CD14-positive monocyte (primary cell): ENCODE measurements around the gene CAV2. TPM values are rescaled to one million over a fixed set of nuclear protein-coding genes. Genes with fewer than 3 reads are reported as not detected.

Experiments used
- DNase-seq, 3 donors: peaks; one replicate each; pipeline ENCODE4 v3.0.0-alpha.2; 2011 to 2022
- H2AFZ ChIP-seq: 2 replicates; pipeline ENCODE4 v1.6.0; 2012; ENCODE audit warnings: mild to moderate bottlenecking, low read depth, low read length, inconsistent platforms; ENCODE audit not compliant: insufficient read depth, poor library complexity, severe bottlenecking
- H3K27ac ChIP-seq, 2 donors: 1 replicate in 1 of 2; 2 replicates in 1 of 2; pipeline ENCODE4 v1.5.1; 2012 to 2013; ENCODE audit warnings: low read length in 2 of 2, control low read depth in 1 of 2, inconsistent platforms in 1 of 2, low read depth in 1 of 2, mild to moderate bottlenecking in 1 of 2
- H3K27me3 ChIP-seq, 2 donors: one replicate each; pipeline versions ENCODE4 v1.6.0 to v1.6.1; 2011 to 2013; ENCODE audit warnings: low read length in 2 of 2; ENCODE audit not compliant: control insufficient read depth in 2 of 2, insufficient read depth in 2 of 2
- H3K36me3 ChIP-seq, 2 donors: replicated peaks in 1 of 2; 1 replicate in 1 of 2; 2 replicates in 1 of 2; pipeline versions ENCODE4 v1.5.1 to v1.6.1; 2012 to 2013; ENCODE audit warnings: low read length in 2 of 2, control low read depth in 1 of 2, inconsistent platforms in 1 of 2, mild to moderate bottlenecking in 1 of 2; ENCODE audit not compliant: insufficient read depth in 2 of 2, control insufficient read depth in 1 of 2
- H3K4me1 ChIP-seq, 2 donors: 1 replicate in 1 of 2; 2 replicates in 1 of 2; pipeline versions ENCODE4 v1.5.1 to v1.6.1; 2012 to 2013; ENCODE audit warnings: low read length in 2 of 2, control low read depth in 1 of 2, inconsistent platforms in 1 of 2, mild to moderate bottlenecking in 1 of 2, moderate library complexity in 1 of 2; ENCODE audit not compliant: insufficient read depth in 2 of 2, control insufficient read depth in 1 of 2
- H3K4me2 ChIP-seq: replicated peaks from 2 replicates; pipeline ENCODE3; 2012; ENCODE audit warnings: low read length, moderate library complexity, mild to moderate bottlenecking; ENCODE audit not compliant: poor library complexity, severe bottlenecking; ENCODE audit errors: extremely low read depth
- H3K4me3 ChIP-seq, 3 experiments: fragments of 200-600 bp in 1 of 3; sonication (generic) in 1 of 3; replicated peaks in 1 of 3; 1 replicate in 2 of 3; 2 replicates in 1 of 3; pipeline ENCODE4 v1.5.1; 2011 to 2013; ENCODE audit warnings: low read length in 3 of 3, mild to moderate bottlenecking in 3 of 3, control low read depth in 2 of 3, low read depth in 2 of 3, inconsistent platforms in 1 of 3, moderate library complexity in 1 of 3
- H3K79me2 ChIP-seq: 2 replicates; pipeline ENCODE4 v1.6.0; 2012; ENCODE audit warnings: mild to moderate bottlenecking, control low read depth, inconsistent platforms, low read length, moderate library complexity; ENCODE audit not compliant: insufficient read depth
- H3K9ac ChIP-seq: 2 replicates; pipeline ENCODE4 v1.6.0; 2017; ENCODE audit warnings: low read length, mild to moderate bottlenecking; ENCODE audit not compliant: insufficient read depth, poor library complexity, severe bottlenecking
- H3K9me3 ChIP-seq, 2 donors: replicated peaks in 1 of 2; 1 replicate in 1 of 2; 2 replicates in 1 of 2; pipeline versions ENCODE4 v1.5.1 to v1.6.1; 2012 to 2013; ENCODE audit warnings: low read length in 2 of 2, control low read depth in 1 of 2; ENCODE audit not compliant: control insufficient read depth in 1 of 2, insufficient read depth in 1 of 2
- H4K20me1 ChIP-seq: 2 replicates; pipeline ENCODE4 v1.6.0; 2012; ENCODE audit warnings: mild to moderate bottlenecking, low read length, control low read depth, moderate library complexity; ENCODE audit not compliant: insufficient read depth
- H3K27ac Mint-ChIP-seq, 7 donors: one replicate each; pipeline ENCODE4 v1.8.0; 2020; ENCODE audit warnings: mild to moderate bottlenecking in 7 of 7, mixed read lengths in 7 of 7, moderate library complexity in 6 of 7, inconsistent platforms in 2 of 7
- H3K27me3 Mint-ChIP-seq, 3 donors: one replicate each; pipeline ENCODE4 v1.8.0; 2021 to 2022; ENCODE audit warnings: low read depth in 3 of 3, mild to moderate bottlenecking in 3 of 3, mixed read lengths in 3 of 3, moderate library complexity in 3 of 3, inconsistent platforms in 1 of 3
- H3K36me3 Mint-ChIP-seq, 2 donors: one replicate each; pipeline ENCODE4 v1.8.0; 2020; ENCODE audit warnings: mixed read lengths in 2 of 2, inconsistent platforms in 1 of 2, mild to moderate bottlenecking in 1 of 2
- H3K4me1 Mint-ChIP-seq: one replicate; pipeline ENCODE4 v1.8.0; 2020; ENCODE audit warnings: mild to moderate bottlenecking, mixed read lengths
- H3K4me3 Mint-ChIP-seq, 2 donors: one replicate each; pipeline ENCODE4 v1.8.0; 2020; ENCODE audit warnings: mild to moderate bottlenecking in 2 of 2, mixed read lengths in 2 of 2, moderate library complexity in 1 of 2
- H3K9me3 Mint-ChIP-seq, 7 donors: one replicate each; pipeline ENCODE4 v1.8.0; 2020 to 2022; ENCODE audit warnings: mixed read lengths in 7 of 7, mild to moderate bottlenecking in 6 of 7, moderate library complexity in 6 of 7, inconsistent platforms in 2 of 7
- WGBS: methylation state at CpG from one replicate; pipeline ENCODE4 v1.1.5; 2013; ENCODE audit warnings: missing lambda C conversion rate; ENCODE audit not compliant: insufficient coverage; 5-methylcytosine and 5-hydroxymethylcytosine counted together
- intact Hi-C, 2 donors: fragments of 100-400 bp; cut with micrococcal nuclease; formaldehyde crosslinking; loops; one replicate each; pipeline versions ENCODE4 v1.15.0 to v1.15.1; 2023
- polyA plus RNA-seq, 3 donors: library from polyadenylated mRNA; depleted of rRNA in 1 of 3; unstranded in 2 of 3; stranded (reverse) in 1 of 3; fragments of 300-500 nt in 2 of 3; fragments of >200 nt in 1 of 3; fragmentation: Illumina TruSeq in 2 of 3; gene quantifications; 1 replicate in 2 of 3; 2 replicates in 1 of 3; pipeline ENCODE4 v1.2.3, GENCODE V29; 2012 to 2021
- TF ChIP-seq, protein P1 (sequence below): fragments of 200-600 bp; IDR thresholded peaks from one replicate; pipeline ENCODE4 v1.8.0; 2022; ENCODE audit warnings: antibody characterized with exemption, mild to moderate bottlenecking

CAV2 gene
- polyA plus RNA-seq, 3 donors: 0.19 TPM; not detected in 2

DNA sequence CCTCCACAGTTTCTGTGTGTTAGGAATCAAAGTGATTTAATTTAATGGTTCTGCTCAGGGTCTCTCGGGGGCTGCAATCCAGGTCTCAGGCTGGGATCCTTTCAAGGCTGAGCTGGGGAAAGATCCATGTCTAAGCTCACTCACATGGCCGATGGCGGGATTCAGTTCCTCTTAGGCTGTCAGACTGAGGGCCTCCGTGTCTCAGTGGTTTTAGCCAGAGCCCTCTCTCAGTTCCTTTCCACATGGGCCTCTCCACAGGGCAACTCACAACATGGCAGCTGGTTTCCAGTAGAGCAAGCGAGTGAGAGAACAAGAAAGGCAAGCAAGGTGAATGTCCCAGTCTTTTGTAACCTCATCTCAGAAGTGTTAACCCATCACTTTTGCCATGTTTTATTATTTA, 52.2 kb downstream of the CAV2 start:
- H3K9me3 Mint-ChIP-seq: peaks cover 0 to 2% (median 0%) of the 10 kb centered on the region in 7 donors
- no peaks in the 10 kb centered on the region for H3K27me3 ChIP-seq
- no peaks in the 10 kb centered on the region for H3K36me3 ChIP-seq
- H3K4me1 ChIP-seq: no peaks in the 10 kb centered on the region
- H3K9me3 ChIP-seq: no peaks in the 10 kb centered on the region
- no peaks in the 10 kb centered on the region for H3K36me3 Mint-ChIP-seq
- TF ChIP-seq, protein P1, sequence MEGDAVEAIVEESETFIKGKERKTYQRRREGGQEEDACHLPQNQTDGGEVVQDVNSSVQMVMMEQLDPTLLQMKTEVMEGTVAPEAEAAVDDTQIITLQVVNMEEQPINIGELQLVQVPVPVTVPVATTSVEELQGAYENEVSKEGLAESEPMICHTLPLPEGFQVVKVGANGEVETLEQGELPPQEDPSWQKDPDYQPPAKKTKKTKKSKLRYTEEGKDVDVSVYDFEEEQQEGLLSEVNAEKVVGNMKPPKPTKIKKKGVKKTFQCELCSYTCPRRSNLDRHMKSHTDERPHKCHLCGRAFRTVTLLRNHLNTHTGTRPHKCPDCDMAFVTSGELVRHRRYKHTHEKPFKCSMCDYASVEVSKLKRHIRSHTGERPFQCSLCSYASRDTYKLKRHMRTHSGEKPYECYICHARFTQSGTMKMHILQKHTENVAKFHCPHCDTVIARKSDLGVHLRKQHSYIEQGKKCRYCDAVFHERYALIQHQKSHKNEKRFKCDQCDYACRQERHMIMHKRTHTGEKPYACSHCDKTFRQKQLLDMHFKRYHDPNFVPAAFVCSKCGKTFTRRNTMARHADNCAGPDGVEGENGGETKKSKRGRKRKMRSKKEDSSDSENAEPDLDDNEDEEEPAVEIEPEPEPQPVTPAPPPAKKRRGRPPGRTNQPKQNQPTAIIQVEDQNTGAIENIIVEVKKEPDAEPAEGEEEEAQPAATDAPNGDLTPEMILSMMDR: no peak
- no peak for DNase-seq
- H3K4me3 ChIP-seq: no peak overlapping the region
- no peak overlapping the region for H3K4me3 Mint-ChIP-seq
- no peak overlapping the region for H3K27ac ChIP-seq
- intact Hi-C loops: no loop called here
- peaks cover 0 to 3% (median 1%) of the 10 kb centered on the region in 3 donors for H3K27me3 Mint-ChIP-seq
- H2AFZ ChIP-seq: no peak overlapping the region
- no peaks in the 10 kb centered on the region for H3K79me2 ChIP-seq
- H3K27ac Mint-ChIP-seq: no peak overlapping the region
- 52% methylated on average over 4 of the region's 5 CpGs for WGBS
- H3K4me1 Mint-ChIP-seq: peaks cover 4% of the 10 kb centered on the region
- H4K20me1 ChIP-seq: no peaks in the 10 kb centered on the region
- H3K4me2 ChIP-seq: no peak overlapping the region
- H3K9ac ChIP-seq: no peak overlapping the region

DNA sequence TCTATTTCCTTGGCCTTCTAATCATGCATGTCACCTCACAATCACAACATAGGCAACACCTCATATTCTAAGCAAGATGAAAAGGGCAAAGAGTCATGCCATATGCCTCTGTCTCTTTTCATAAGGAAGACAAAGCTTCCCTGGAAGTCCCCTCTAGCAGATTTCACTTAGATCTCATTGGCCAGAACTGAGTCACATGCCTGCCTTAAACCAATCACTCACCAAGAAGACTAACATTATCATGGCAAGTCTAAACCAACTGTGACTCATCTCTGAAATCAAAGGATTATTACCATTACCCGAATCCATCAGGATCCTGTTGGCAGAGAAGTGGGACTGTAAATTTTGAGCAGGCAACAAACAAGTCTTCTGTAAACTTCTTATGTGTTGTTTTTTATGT, 53.1 kb downstream of the CAV2 start:
- Mint-ChIP-seq H3K36me3 (no peaks in the 10 kb centered on the region), H3K27ac (no peak overlapping the region), H3K27me3 (peaks cover 0 to 3% (median 1%) of the 10 kb centered on the region in 3 donors), H3K4me1 (peaks cover 4% of the 10 kb centered on the region), H3K4me3 (no peak overlapping the region), H3K9me3 (peaks cover 0 to 2% (median 0%) of the 10 kb centered on the region in 7 donors)
- no peak overlapping the region for H3K9ac ChIP-seq
- no peak overlapping the region for H3K4me2 ChIP-seq
- no peaks in the 10 kb centered on the region for H3K36me3 ChIP-seq
- H3K4me3 ChIP-seq: no peak overlapping the region
- H3K9me3 ChIP-seq: no peaks in the 10 kb centered on the region
- no peak for DNase-seq
- no peaks in the 10 kb centered on the region for H3K79me2 ChIP-seq
- intact Hi-C loops: no loop called here
- H2AFZ ChIP-seq: no peak overlapping the region
- no CpG with 5 or more reads among the region's 1 CpG for WGBS
- no peaks in the 10 kb centered on the region for H4K20me1 ChIP-seq
- H3K27ac ChIP-seq: no peak overlapping the region
- no peaks in the 10 kb centered on the region for H3K27me3 ChIP-seq
- no peaks in the 10 kb centered on the region for H3K4me1 ChIP-seq
- TF ChIP-seq, protein P1: no peak
